ENCODE measurements around the gene PGA5. TPM values are rescaled to one million over a fixed set of nuclear protein-coding genes. Genes with fewer than 3 reads are reported as not detected.
A peak's percentile ranks its signal among the peaks of the same experiment; 100 is the strongest.

Gene PGA5
- total and polyA plus RNA-seq, 7 donors, result 1.2 to 2.1 (median 1.8) TPM; not detected in 4

GRCh38 chr11:61290905-61291690 lies 50.1 kb downstream of the PGA5 start:
- H3K27ac ChIP-seq, result no peak overlapping the region
- H3K9me3 ChIP-seq, result no peaks in the 10 kb centered on the region
- no peaks in the 10 kb centered on the region for H3K36me3 ChIP-seq
- no peak for DNase-seq
- H3K4me3 ChIP-seq, result no peak overlapping the region
- intact Hi-C loops (cut with DNase I), result no loop called here
- H3K27me3 ChIP-seq, result peaks cover 6 to 38% (median 26%) of the 10 kb centered on the region in 3 donors
- WGBS, 2 donors, result 62 to 86% methylated on average over 12 of the region's 12 CpGs
- H3K4me1 ChIP-seq, result peaks cover 0 to 26% (median 23%) of the 10 kb centered on the region in 4 donors
- no peak for TF ChIP-seq EP300 (IDR thresholded peaks at IDR 0.05)
- no peak for TF ChIP-seq POLR2AphosphoS5 (IDR thresholded peaks at IDR 0.05)
- TF ChIP-seq POLR2A (IDR thresholded peaks at IDR 0.05), result no peak

DNA sequence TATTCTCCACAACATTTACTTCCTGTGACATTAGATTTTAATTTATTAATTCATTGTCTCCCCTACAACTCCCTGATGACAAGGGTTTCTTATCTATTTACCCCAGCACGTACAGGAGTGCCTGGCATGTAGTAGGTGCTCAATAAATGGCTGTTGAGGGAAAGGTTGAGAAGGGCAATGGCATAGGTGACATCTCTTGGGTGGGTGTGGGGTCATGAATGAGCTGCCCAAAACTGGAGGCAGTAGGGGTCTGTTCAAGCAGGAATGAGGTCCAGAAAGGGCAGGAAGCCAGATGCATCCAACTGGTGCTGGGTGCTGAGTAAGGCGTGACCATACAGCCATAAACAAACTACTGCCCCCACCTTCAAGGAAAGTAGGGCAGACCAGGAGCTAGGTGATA lies 51.4 kb downstream of the PGA5 start:
- Histone ChIP-seq H3K9me3 (no peaks in the 10 kb centered on the region), H3K4me3 (no peak overlapping the region), H3K4me1 (peaks cover 0 to 26% (median 23%) of the 10 kb centered on the region in 4 donors), H3K27ac (no peak overlapping the region), H3K27me3 (peaks cover 6 to 42% (median 26%) of the 10 kb centered on the region in 3 donors), H3K36me3 (peaks cover 0 to 7% (median 0%) of the 10 kb centered on the region in 4 donors)
- 61 to 86% methylated on average over 2 of the region's 2 CpGs for WGBS, 2 donors
- intact Hi-C loops (cut with DNase I), result no loop called here
- DNase-seq, result no peak
- no peak for TF ChIP-seq POLR2AphosphoS5 (IDR thresholded peaks at IDR 0.05)
- no peak for TF ChIP-seq POLR2A (IDR thresholded peaks at IDR 0.05)
- no peak for TF ChIP-seq EP300 (IDR thresholded peaks at IDR 0.05)
- TF ChIP-seq CTCF (IDR thresholded peaks at IDR 0.05), result no peak

- peaks cover 0 to 35% (median 27%) of the 10 kb centered on the region in 4 donors for H3K4me1 ChIP-seq
- TF ChIP-seq EP300 (IDR thresholded peaks at IDR 0.05) (peak in 1 of 4 donors; percentile 8), POLR2AphosphoS5 (IDR thresholded peaks at IDR 0.05) (peak in 2 of 4 donors; percentile 49 to 62), POLR2A (IDR thresholded peaks at IDR 0.05) (no peak), CTCF (IDR thresholded peaks at IDR 0.05) (no peak)
- H3K27me3 ChIP-seq, result peaks cover 6 to 42% (median 26%) of the 10 kb centered on the region in 3 donors
- peak overlapping the region; percentile 28 to 55 (median 48) for H3K4me3 ChIP-seq
- 1% methylated on average over 60 of the region's 60 CpGs for WGBS, 2 donors
- intact Hi-C loops (cut with DNase I), result no loop called here
- peak overlapping the region in 1 of 4 donors; percentile 44 for H3K27ac ChIP-seq
- DNase-seq, result peak; percentile 85
- no peaks in the 10 kb centered on the region for H3K9me3 ChIP-seq
- H3K36me3 ChIP-seq, result peaks cover 0 to 23% (median 0%) of the 10 kb centered on the region in 4 donors
These were observed 53.1 kb downstream of the PGA5 start for GRCh38 chr11:61293867-61294716.

- Histone ChIP-seq H3K9me3 (no peaks in the 10 kb centered on the region), H3K4me3 (peak within 1 kb of the TSS; percentile 28 to 55 (median 48)), H3K36me3 (peaks cover 4 to 32% (median 6%) of the 10 kb centered on the region in 4 donors), H3K27me3 (peaks cover 6 to 42% (median 26%) of the 10 kb centered on the region in 3 donors), H3K4me1 (peaks cover 0 to 35% (median 27%) of the 10 kb centered on the region in 4 donors), H3K27ac (peak within 1 kb of the TSS in 2 of 4 donors; percentile 41 to 44)
- TF ChIP-seq CTCF (IDR thresholded peaks at IDR 0.05) (no peak), POLR2A (IDR thresholded peaks at IDR 0.05) (no peak), EP300 (IDR thresholded peaks at IDR 0.05) (no peak), POLR2AphosphoS5 (IDR thresholded peaks at IDR 0.05) (peak in 1 of 4 donors; percentile 20)
- intact Hi-C loops (cut with DNase I), result no loop called here
- WGBS, 2 donors, result 1 to 2% methylated on average over 97 of the region's 97 CpGs
- DNase-seq, result peak; percentile 70
These were observed 54.0 kb downstream of the PGA5 start, which contains the start of gene VWCE for GRCh38 chr11:61294717-61295595. VWCE (minus strand) TSS chr11:61295316; CDS start chr11:61295037, 279 bp downstream.
